ENCODE measurements around the gene ACOXL. TPM values are rescaled to one million over a fixed set of nuclear protein-coding genes. Genes with fewer than 3 reads are reported as not detected.
A peak's percentile ranks its signal among the peaks of the same experiment; 100 is the strongest.

ACOXL gene
- total RNA-seq, 1 donor, result 0.10 TPM

DNA sequence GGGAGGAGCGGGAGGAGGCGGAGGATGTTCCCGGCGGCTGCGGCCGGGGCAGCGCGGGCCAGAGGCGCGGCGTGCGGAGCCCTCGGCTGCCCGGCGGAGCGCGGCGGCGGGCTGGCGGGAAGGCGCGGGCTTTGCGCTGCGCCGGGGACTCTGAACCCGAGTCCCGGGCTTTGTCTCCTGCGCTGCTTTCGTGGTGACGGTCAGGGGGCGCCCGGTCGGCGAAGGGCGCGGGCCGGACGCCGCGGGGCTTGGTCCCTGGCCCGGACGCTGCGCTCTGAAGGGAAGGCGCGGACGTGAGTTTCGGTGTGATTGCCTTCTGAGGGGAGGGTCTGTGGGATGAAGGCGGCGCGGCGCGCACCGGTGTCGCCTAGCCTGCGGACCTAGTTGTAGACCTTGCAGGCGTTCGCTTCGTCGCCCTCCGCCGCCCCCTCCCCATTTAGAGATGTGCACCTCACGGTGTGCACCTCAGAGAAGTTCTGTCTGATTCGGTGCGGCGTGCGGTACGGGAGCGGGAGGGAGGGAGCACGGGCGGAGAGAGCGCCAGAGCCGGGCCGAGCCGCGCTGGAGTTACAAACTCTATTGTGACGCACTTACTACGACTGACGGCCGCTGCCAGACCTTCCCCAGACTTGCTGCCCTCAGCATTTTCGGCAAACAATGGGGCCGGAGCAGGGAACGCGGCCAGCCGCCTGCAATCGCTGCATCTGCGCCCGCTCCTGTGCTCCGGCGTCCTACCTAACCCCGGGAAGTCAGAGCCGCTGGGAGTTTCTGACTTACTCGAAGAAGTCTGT, 390.5 kb downstream of the ACOXL start:
- Histone ChIP-seq H3K27me3 (ENCODE audit: insufficient read depth, low read length) (peaks cover 29% of the 10 kb centered on the region), H3K4me1 (ENCODE audit: insufficient read depth, low read length) (peaks cover 52% of the 10 kb centered on the region), H3K4me3 (ENCODE audit: low read length) (peak overlapping the region; percentile 78), H3K9me3 (ENCODE audit: low read depth, low read length) (no peaks in the 10 kb centered on the region)

DNA sequence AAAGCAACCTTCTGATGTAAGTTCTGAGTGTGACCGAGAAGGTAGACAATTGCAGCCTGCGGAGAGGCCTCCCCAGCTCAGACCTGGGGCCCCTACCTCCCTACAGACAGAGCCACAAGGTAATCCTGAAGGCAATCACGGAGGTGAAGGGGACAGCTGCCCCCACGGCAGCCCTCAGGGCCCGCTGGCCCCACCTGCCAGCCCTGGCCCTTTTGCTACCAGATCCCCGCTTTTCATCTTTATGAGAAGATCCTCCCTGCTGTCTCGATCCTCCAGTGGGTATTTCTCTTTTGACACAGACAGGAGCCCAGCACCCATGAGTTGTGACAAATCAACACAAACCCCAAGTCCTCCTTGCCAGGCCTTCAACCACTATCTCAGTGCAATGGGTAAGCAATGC, 391.4 kb downstream of the ACOXL start:
- H3K27me3 ChIP-seq (ENCODE audit: insufficient read depth, low read length), result peaks cover 20% of the 10 kb centered on the region
- no peak overlapping the region for H3K4me3 ChIP-seq (ENCODE audit: low read length)
- H3K4me1 ChIP-seq (ENCODE audit: insufficient read depth, low read length), result peaks cover 43% of the 10 kb centered on the region
- no peaks in the 10 kb centered on the region for H3K9me3 ChIP-seq (ENCODE audit: low read depth, low read length)

DNA sequence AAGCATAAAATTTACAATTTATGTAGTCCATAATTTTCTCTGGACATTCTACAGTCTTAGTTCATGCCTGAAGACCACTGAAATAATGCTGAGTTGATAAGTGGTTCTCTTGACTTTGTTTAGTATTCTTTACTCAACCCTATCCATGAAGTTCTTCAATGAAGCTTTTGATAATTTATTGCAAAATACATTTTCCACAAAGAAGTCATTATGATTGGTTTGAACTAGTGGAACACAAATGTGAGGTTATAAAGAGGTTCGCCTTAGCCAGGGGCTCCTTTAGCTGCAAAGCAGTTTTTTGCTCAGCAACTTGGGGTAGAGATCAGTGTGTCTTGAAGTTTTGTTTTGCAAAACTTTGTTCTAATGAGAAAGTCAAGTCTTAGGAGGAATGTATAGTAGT, 394.2 kb downstream of the ACOXL start:
- Histone ChIP-seq H3K4me1 (ENCODE audit: insufficient read depth, low read length) (peaks cover 19% of the 10 kb centered on the region), H3K27me3 (ENCODE audit: insufficient read depth, low read length) (peaks cover 6% of the 10 kb centered on the region), H3K9me3 (ENCODE audit: low read depth, low read length) (no peaks in the 10 kb centered on the region), H3K4me3 (ENCODE audit: low read length) (no peak overlapping the region)

- peaks cover 17% of the 10 kb centered on the region for H3K4me1 ChIP-seq (ENCODE audit: insufficient read depth, low read length)
- peaks cover 6% of the 10 kb centered on the region for H3K27me3 ChIP-seq (ENCODE audit: insufficient read depth, low read length)
- no peaks in the 10 kb centered on the region for H3K9me3 ChIP-seq (ENCODE audit: low read depth, low read length)
These were observed 395.0 kb downstream of the ACOXL start for GRCh38 chr2:111127351-111127750.

DNA sequence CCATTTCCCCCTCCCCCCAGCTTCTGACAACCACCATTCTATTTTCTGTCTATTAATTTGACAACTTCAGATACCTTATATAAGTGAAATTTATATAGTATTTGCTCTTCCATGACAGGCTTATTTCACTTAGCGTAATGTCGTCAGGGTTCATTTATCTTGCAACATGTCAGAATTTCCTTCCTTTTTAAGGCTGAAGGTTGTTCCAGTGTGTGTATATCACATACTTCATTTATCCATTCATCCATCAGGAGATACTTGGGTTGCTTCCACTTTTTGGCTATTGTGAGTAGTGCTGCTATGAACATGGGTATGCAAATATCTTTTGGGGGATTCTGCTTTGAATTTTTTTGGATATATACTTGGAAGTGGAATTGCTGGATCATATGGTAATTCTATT, 395.7 kb downstream of the ACOXL start:
- Histone ChIP-seq H3K27me3 (ENCODE audit: insufficient read depth, low read length) (peaks cover 6% of the 10 kb centered on the region), H3K4me3 (ENCODE audit: low read length) (no peak overlapping the region), H3K9me3 (ENCODE audit: low read depth, low read length) (no peaks in the 10 kb centered on the region), H3K4me1 (ENCODE audit: insufficient read depth, low read length) (peaks cover 13% of the 10 kb centered on the region)

More at GRCh38 chr2:111127351-111127750, 395.0 kb downstream of the ACOXL start:
- no peak overlapping the region for H3K4me3 ChIP-seq (ENCODE audit: low read length)

DNA sequence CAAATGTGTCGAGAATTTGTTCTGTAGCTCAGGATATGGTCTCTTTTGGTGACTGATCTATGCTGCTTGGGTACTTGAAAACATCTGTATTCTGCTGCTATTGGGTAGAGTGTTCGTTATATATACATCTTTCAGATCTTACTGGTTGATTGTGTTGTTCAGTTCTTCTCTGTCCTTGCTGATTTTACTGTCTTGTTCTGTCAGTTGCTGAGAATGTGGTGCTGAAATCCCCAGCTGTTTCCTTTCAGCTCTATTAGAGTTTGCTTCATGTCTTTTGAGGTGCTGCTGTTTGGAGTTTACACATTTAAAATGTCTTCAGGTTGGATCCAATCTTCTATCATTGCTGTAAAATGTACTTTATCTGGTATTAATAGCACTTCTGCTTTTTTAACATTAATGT, 401.2 kb downstream of the ACOXL start:
- H3K27me3 ChIP-seq (ENCODE audit: insufficient read depth, low read length), result no peaks in the 10 kb centered on the region
- H3K4me3 ChIP-seq (ENCODE audit: low read length), result no peak overlapping the region
- H3K9me3 ChIP-seq (ENCODE audit: low read depth, low read length), result no peaks in the 10 kb centered on the region
- H3K4me1 ChIP-seq (ENCODE audit: insufficient read depth, low read length), result no peaks in the 10 kb centered on the region

GRCh38 chr2:111134055-111134454, 401.7 kb downstream of the ACOXL start:
- H3K4me1 ChIP-seq (ENCODE audit: insufficient read depth, low read length), result no peaks in the 10 kb centered on the region
- no peaks in the 10 kb centered on the region for H3K9me3 ChIP-seq (ENCODE audit: low read depth, low read length)
- no peak overlapping the region for H3K4me3 ChIP-seq (ENCODE audit: low read length)
- H3K27me3 ChIP-seq (ENCODE audit: insufficient read depth, low read length), result no peaks in the 10 kb centered on the region

DNA sequence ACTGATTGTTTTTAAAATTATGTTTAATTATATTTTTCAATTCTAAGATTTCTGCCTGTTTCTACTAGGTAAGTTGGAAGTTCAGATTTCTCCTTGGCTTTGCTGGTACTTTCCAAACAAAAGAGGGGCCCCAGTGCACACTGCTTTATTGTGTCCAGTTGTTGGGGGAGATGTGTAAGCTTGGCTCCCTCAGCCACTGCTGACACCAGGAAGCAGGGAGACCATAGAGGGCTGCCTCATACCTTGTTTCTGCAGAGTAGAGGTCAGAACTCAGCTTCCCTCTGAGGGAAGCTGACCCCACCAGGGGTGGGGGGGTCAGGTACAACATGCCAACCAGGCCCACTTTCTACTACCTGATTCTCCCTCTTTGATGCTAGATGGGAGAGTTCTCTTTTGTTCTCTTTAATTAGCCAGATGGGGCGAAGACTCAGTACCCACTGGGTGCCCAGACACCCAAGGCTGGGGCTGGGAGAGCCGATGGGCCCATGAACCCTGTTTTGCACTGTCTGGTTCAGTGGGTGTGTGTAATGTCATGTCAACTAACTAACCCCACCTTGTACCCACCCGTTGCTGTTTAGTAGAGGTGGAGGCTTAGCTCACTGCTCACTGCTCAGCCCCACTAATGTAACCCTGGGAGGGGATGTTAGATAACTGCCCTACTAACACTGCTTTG, 403.0 kb downstream of the ACOXL start:
- H3K9me3 ChIP-seq (ENCODE audit: low read depth, low read length), result no peaks in the 10 kb centered on the region
- H3K27me3 ChIP-seq (ENCODE audit: insufficient read depth, low read length), result no peaks in the 10 kb centered on the region
- H3K4me3 ChIP-seq (ENCODE audit: low read length), result no peak overlapping the region
- no peaks in the 10 kb centered on the region for H3K4me1 ChIP-seq (ENCODE audit: insufficient read depth, low read length)

DNA sequence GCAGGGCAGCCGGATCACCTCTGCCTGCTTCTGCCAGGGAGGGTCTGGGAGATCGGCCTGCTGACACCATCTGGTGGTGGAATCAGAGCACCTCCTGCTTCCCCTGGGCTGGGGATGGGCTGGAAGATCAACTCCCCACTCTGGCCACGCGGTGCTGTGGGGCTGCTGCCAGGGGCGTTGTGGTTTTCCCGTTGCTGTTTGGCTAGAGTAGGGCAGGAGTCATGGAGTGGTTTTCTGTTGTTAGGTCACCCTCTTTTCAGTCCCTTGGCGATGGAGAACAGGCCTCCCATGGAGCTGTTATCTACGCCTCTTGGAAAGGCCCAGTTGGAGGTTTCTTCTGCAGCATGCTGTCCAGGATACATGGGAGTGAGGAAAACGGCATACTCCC, 403.5 kb downstream of the ACOXL start:
- Histone ChIP-seq H3K27me3 (ENCODE audit: insufficient read depth, low read length) (no peaks in the 10 kb centered on the region), H3K9me3 (ENCODE audit: low read depth, low read length) (no peaks in the 10 kb centered on the region), H3K4me3 (ENCODE audit: low read length) (no peak overlapping the region), H3K4me1 (ENCODE audit: insufficient read depth, low read length) (no peaks in the 10 kb centered on the region)

DNA sequence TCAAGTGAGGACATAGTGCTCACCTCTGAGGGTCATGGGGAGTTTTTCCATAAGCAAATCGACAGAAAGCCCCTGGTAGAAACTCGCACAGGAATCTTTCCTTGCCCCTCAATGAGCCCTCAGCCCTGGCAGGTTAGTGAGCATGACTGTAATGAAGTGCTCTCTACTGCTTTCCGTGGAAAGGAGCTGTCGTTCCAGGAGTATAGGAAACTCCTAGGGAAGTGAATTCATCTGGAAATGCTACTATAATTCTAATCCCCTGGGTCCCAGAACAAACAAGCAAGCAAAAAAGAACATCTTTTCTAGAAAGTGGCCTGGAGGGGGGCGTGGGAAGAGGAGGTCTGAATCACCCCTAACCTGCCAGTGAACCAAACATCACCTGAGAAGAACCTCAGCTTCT, 406.5 kb downstream of the ACOXL start:
- no peak overlapping the region for H3K4me3 ChIP-seq (ENCODE audit: low read length)
- no peaks in the 10 kb centered on the region for H3K4me1 ChIP-seq (ENCODE audit: insufficient read depth, low read length)
- no peaks in the 10 kb centered on the region for H3K9me3 ChIP-seq (ENCODE audit: low read depth, low read length)
- H3K27me3 ChIP-seq (ENCODE audit: insufficient read depth, low read length), result no peaks in the 10 kb centered on the region

DNA sequence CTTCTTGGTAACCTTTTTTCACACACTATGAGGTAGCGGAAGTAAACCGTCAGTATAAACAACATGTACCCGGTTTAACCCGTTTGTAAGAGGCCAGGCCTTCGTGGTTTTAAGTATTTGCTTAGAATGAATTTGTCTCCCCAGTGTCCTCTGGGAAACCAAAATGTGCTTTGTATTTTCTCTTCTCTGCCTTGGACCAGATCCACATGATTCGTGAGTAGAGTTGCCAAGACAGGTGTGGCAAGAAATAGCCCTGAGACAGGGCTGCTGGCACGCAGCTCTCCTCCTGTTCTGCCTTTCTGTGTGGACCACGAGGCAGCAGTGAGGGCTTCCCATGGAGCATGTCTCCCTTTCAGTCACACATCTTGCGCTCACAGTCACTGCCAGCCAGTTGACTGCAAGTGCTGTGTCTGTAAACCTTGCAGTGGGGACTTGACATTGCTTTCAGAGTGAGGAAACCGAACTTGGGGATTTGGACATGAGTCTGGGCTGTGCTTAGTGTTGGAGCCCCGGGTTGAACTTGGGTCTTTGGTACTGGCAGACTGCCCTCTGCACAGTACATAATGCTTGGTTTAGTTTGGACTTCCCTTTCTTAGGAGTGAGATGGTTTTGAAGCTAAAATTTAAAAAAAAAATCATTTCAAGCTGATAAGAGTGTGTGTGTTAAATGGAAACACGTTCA, 407.4 kb downstream of the ACOXL start:
- Histone ChIP-seq H3K27me3 (ENCODE audit: insufficient read depth, low read length) (no peaks in the 10 kb centered on the region), H3K4me1 (ENCODE audit: insufficient read depth, low read length) (no peaks in the 10 kb centered on the region), H3K9me3 (ENCODE audit: low read depth, low read length) (no peaks in the 10 kb centered on the region), H3K4me3 (ENCODE audit: low read length) (no peak overlapping the region)

- no peaks in the 10 kb centered on the region for H3K27me3 ChIP-seq (ENCODE audit: insufficient read depth, low read length)
- H3K4me1 ChIP-seq (ENCODE audit: insufficient read depth, low read length), result no peaks in the 10 kb centered on the region
- no peak overlapping the region for H3K4me3 ChIP-seq (ENCODE audit: low read length)
- H3K9me3 ChIP-seq (ENCODE audit: low read depth, low read length), result no peaks in the 10 kb centered on the region
These were observed 408.4 kb downstream of the ACOXL start for GRCh38 chr2:111140815-111141214.

DNA sequence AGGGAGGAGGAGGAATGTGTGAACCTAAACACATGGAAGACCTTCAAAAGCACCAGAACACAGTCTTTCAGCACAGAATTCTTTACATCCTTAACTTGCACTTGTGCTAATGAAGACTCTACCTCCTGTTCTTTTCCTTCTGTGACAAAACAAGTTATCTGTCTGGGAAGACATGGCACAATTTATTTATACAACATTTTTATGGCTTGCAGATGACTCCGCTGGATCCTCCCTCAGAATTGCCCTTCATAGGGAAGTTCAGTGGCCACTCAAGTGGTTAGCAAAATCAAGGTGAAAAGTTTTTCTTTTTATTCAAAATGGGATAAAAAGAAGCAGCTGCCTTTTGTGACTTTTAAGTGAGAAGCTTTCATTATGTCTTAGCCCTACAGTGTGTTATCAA, 409.7 kb downstream of the ACOXL start:
- Histone ChIP-seq H3K9me3 (ENCODE audit: low read depth, low read length) (no peaks in the 10 kb centered on the region), H3K4me3 (ENCODE audit: low read length) (no peak overlapping the region), H3K4me1 (ENCODE audit: insufficient read depth, low read length) (no peaks in the 10 kb centered on the region), H3K27me3 (ENCODE audit: insufficient read depth, low read length) (no peaks in the 10 kb centered on the region)

GRCh38 chr2:111143107-111143842, 410.9 kb downstream of the ACOXL start:
- Histone ChIP-seq H3K4me3 (ENCODE audit: low read length) (no peak overlapping the region), H3K4me1 (ENCODE audit: insufficient read depth, low read length) (peaks cover 4% of the 10 kb centered on the region), H3K27me3 (ENCODE audit: insufficient read depth, low read length) (no peaks in the 10 kb centered on the region), H3K9me3 (ENCODE audit: low read depth, low read length) (no peaks in the 10 kb centered on the region)

- Histone ChIP-seq H3K9me3 (ENCODE audit: low read depth, low read length) (no peaks in the 10 kb centered on the region), H3K27me3 (ENCODE audit: insufficient read depth, low read length) (no peaks in the 10 kb centered on the region), H3K4me3 (ENCODE audit: low read length) (no peak overlapping the region), H3K4me1 (ENCODE audit: insufficient read depth, low read length) (peaks cover 4% of the 10 kb centered on the region)
These were observed 411.4 kb downstream of the ACOXL start for GRCh38 chr2:111143843-111144198.
